Suprapubic skin (tissue), 4 donors: ENCODE data around the gene PPP2R5A. TPM values are rescaled to one million over a fixed set of nuclear protein-coding genes. Genes with fewer than 3 reads are reported as not detected.
"Not testable (repeated sequence)": the region's sequence is repeated elsewhere in the genome, so short reads cannot be mapped to it uniquely, and the experiment has no call there.

Experiments used
- DNase-seq, 2 donors: peaks; one replicate each; pipeline ENCODE4 v3.0.0-alpha.2; 2019; ENCODE audit warnings: low spot score in 2 of 2
- H3K27ac ChIP-seq: fragments of 200-600 bp; sonication (generic); one replicate; pipeline ENCODE4 v1.5.1; 2019
- H3K27me3 ChIP-seq: fragments of 200-600 bp; sonication (generic); one replicate; pipeline ENCODE4 v1.5.1; 2019
- H3K36me3 ChIP-seq: fragments of 200-600 bp; sonication (generic); one replicate; pipeline ENCODE4 v1.5.1; 2019
- H3K4me1 ChIP-seq: fragments of 200-600 bp; sonication (generic); one replicate; pipeline ENCODE4 v1.5.1; 2019
- H3K4me3 ChIP-seq: fragments of 200-600 bp; sonication (generic); one replicate; pipeline ENCODE4 v1.5.1; 2019; ENCODE audit warnings: mild to moderate bottlenecking
- H3K9me3 ChIP-seq: fragments of 200-600 bp; sonication (generic); one replicate; pipeline ENCODE4 v1.5.1; 2019
- CTCF ChIP-seq, 2 donors: fragments of 200-600 bp in 1 of 2; fragments of 450-650 bp in 1 of 2; sonication (generic) in 1 of 2; IDR thresholded peaks; one replicate each; pipeline ENCODE4 v1.5.1; 2016 to 2019; ENCODE audit warnings: antibody characterized with exemption in 2 of 2, mild to moderate bottlenecking in 1 of 2, moderate library complexity in 1 of 2
- EP300 ChIP-seq: sonication (generic); formaldehyde crosslinking; IDR thresholded peaks from one replicate; pipeline ENCODE4 v1.6.1; 2017; ENCODE audit warnings: antibody characterized with exemption
- POLR2A ChIP-seq, 2 donors: fragments of 450-650 bp; IDR thresholded peaks; one replicate each; pipeline ENCODE4 v1.6.1; 2017; ENCODE audit warnings: antibody characterized with exemption in 2 of 2, mild to moderate bottlenecking in 2 of 2, moderate library complexity in 2 of 2
- POLR2AphosphoS5 ChIP-seq, 3 donors: sonication (generic); formaldehyde crosslinking; IDR thresholded peaks; one replicate each; pipeline ENCODE4 v1.6.1; 2017; ENCODE audit warnings: antibody characterized with exemption in 3 of 3
- WGBS: methylation state at CpG from one replicate; pipeline ENCODE4 v1.1.5; 2018; 5-methylcytosine and 5-hydroxymethylcytosine counted together
- total RNA-seq, 4 donors: library from RNA; depleted of rRNA; stranded (reverse); fragments of >200 nt; gene quantifications; one replicate each; pipeline ENCODE4 v1.1.0, GENCODE V29; 2016

Gene PPP2R5A
- total RNA-seq, 4 donors from 2014 or later = 44.6 to 58.2 (median 50.5) TPM

GRCh38 chr1:212283741-212284140 is 1.5 kb upstream of the PPP2R5A start:
- Histone ChIP-seq H3K4me1 (peaks cover 22% of the 10 kb centered on the region), H3K9me3 (no peaks in the 10 kb centered on the region), H3K36me3 (no peaks in the 10 kb centered on the region), H3K4me3 (peak overlapping the region; percentile 89), H3K27me3 (no peaks in the 10 kb centered on the region), H3K27ac (no peak overlapping the region)
- WGBS = 78% methylated on average over 9 of the region's 9 CpGs
- no peak for DNase-seq
- TF ChIP-seq POLR2A (IDR thresholded peaks at IDR 0.05) = no peak
- no peak for TF ChIP-seq CTCF (IDR thresholded peaks at IDR 0.05)
- TF ChIP-seq EP300 = no peak
- TF ChIP-seq POLR2AphosphoS5 (IDR thresholded peaks at IDR 0.05) = no peak

- Histone ChIP-seq H3K4me3 (peak overlapping the region; percentile 89), H3K27ac (peak overlapping the region; percentile 99), H3K27me3 (no peaks in the 10 kb centered on the region), H3K9me3 (no peaks in the 10 kb centered on the region), H3K4me1 (peaks cover 28% of the 10 kb centered on the region), H3K36me3 (no peaks in the 10 kb centered on the region)
- DNase-seq = no peak
- 17% methylated on average over 14 of the region's 14 CpGs for WGBS
- TF ChIP-seq CTCF (IDR thresholded peaks at IDR 0.05) = no peak
- TF ChIP-seq EP300 = no peak
- TF ChIP-seq POLR2AphosphoS5 (IDR thresholded peaks at IDR 0.05) = no peak
- TF ChIP-seq POLR2A (IDR thresholded peaks at IDR 0.05) = no peak
Observed at GRCh38 chr1:212284332-212284743, 872 bp upstream of the PPP2R5A start.

GRCh38 chr1:212285685-212286555 is 710 bp downstream of the PPP2R5A start:
- peaks cover 44% of the 10 kb centered on the region for H3K4me1 ChIP-seq
- peak; percentile 81 to 88 for DNase-seq
- no peaks in the 10 kb centered on the region for H3K27me3 ChIP-seq
- H3K27ac ChIP-seq = peak overlapping the region; percentile 99
- H3K4me3 ChIP-seq = peak overlapping the region; percentile 89
- 0% methylated on average over 27 of the region's 85 CpGs for WGBS
- H3K9me3 ChIP-seq = no peaks in the 10 kb centered on the region
- H3K36me3 ChIP-seq = no peaks in the 10 kb centered on the region
- TF ChIP-seq EP300 = no peak
- TF ChIP-seq POLR2A (IDR thresholded peaks at IDR 0.05) = no peak
- peak in 1 of 3 donors; percentile 23 for TF ChIP-seq POLR2AphosphoS5 (IDR thresholded peaks at IDR 0.05)
- TF ChIP-seq CTCF (IDR thresholded peaks at IDR 0.05) = no peak

DNA sequence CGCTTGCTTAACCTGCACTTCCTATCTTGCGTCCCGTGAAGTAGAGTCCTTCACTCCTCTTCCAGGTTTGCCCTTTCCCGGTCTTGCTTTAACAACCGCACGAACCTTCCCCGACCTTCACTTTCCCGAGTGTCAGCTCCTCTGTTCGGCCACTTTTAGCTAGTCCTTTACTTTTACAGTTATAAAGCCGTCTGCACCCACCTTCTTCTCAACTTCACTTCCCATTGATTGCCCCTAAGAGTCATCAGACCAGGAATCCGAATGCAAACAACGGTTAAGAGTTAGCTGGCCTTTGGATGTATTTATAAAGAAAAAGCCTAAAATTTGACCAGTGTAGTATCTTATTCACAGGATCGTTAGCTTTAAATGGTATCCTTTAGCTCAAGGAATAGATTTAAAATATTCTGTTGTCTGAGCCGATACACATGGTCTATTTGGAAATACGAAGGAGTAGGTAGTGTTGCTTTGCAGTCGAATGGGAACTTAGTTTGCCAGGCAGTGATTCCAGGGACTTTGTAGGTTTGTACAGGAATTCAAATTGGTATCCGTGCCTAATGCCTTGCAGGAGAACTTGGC is 1.4 kb downstream of the PPP2R5A start:
- under 1% methylated on average over 17 of the region's 17 CpGs for WGBS
- no peak for DNase-seq
- Histone ChIP-seq H3K9me3 (no peaks in the 10 kb centered on the region), H3K4me1 (peaks cover 51% of the 10 kb centered on the region), H3K4me3 (peak overlapping the region; percentile 89), H3K27me3 (no peaks in the 10 kb centered on the region), H3K36me3 (no peaks in the 10 kb centered on the region), H3K27ac (peak overlapping the region; percentile 99)
- no peak for TF ChIP-seq POLR2A (IDR thresholded peaks at IDR 0.05)
- TF ChIP-seq CTCF (IDR thresholded peaks at IDR 0.05) = no peak
- no peak for TF ChIP-seq EP300
- TF ChIP-seq POLR2AphosphoS5 (IDR thresholded peaks at IDR 0.05) = no peak

DNA sequence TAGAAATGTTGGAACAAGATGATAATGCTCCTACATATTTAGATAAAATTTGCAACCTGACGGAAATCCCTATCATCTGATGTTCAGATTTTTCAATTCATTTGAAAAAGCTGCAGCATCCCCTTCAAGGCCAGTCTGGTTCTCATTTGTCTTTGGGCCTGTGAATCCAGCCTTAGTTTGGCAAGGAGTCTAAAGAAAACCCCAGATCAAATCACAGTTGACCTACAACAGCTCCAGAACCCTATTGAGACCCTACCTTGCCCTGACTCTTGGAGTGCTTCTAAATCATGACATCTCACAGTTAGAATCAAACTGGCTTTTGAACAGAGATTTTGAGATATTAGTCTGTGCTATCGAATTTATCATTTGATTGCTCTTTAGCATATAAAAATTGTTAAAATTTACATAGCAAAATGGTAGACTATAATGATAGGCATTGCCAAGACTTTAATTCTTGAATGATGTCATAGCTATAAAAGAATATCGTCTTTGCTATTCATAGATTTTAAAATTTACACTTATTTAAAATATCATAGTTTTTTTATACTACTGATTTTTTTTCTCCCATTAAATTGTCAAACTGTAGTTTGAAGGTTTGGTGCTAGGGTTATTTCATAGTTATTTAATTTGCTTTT is 2.2 kb downstream of the PPP2R5A start:
- H3K4me1 ChIP-seq = peaks cover 58% of the 10 kb centered on the region
- TF ChIP-seq POLR2A (IDR thresholded peaks at IDR 0.05) (no peak), CTCF (IDR thresholded peaks at IDR 0.05) (no peak), EP300 (no peak), POLR2AphosphoS5 (IDR thresholded peaks at IDR 0.05) (no peak)
- 18% methylated on average over 3 of the region's 3 CpGs for WGBS

GRCh38 chr1:212287995-212288394 is 2.8 kb downstream of the PPP2R5A start:
- not testable (repeated sequence) for DNase-seq, H3K27me3 ChIP-seq, H3K36me3 ChIP-seq, H3K9me3 ChIP-seq
- Histone ChIP-seq H3K27ac (peak overlapping the region; percentile 28), H3K4me1 (peaks cover 65% of the 10 kb centered on the region), H3K4me3 (peak overlapping the region; percentile 89)
- 77% methylated on average over 9 of the region's 9 CpGs for WGBS

More for the DNA sequence above, 2.2 kb downstream of the PPP2R5A start:
- no peak for DNase-seq
- H3K27ac ChIP-seq = peak overlapping the region; percentile 99
- no peaks in the 10 kb centered on the region for H3K36me3 ChIP-seq
- peak overlapping the region; percentile 89 for H3K4me3 ChIP-seq
- no peaks in the 10 kb centered on the region for H3K27me3 ChIP-seq
- H3K9me3 ChIP-seq = no peaks in the 10 kb centered on the region
